Esophagus muscularis mucosa (tissue), 4 donors: ENCODE data around the gene SEM1.

ENCODE experiments used
- CTCF ChIP-seq, 3 experiments: fragments of 200-600 bp in 2 of 3; fragments of 450-650 bp in 1 of 3; sonication (generic) in 2 of 3; IDR thresholded peaks; one replicate each; pipeline ENCODE4 v1.5.1; 2017 to 2019; ENCODE audit warnings: antibody characterized with exemption in 3 of 3, mild to moderate bottlenecking in 2 of 3, moderate library complexity in 1 of 3
- EP300 ChIP-seq: sonication (generic); formaldehyde crosslinking; IDR thresholded peaks from one replicate; pipeline ENCODE4 v1.6.1; 2017; ENCODE audit warnings: antibody characterized with exemption
- POLR2A ChIP-seq: fragments of 450-650 bp; IDR thresholded peaks from one replicate; pipeline ENCODE4 v1.6.1; 2017; ENCODE audit warnings: antibody characterized with exemption, moderate library complexity, mild to moderate bottlenecking, low read depth
- POLR2AphosphoS5 ChIP-seq, 2 donors: sonication (generic); formaldehyde crosslinking; IDR thresholded peaks; one replicate each; pipeline ENCODE4 v1.6.1; 2017; ENCODE audit warnings: antibody characterized with exemption in 2 of 2

- no peak for TF ChIP-seq POLR2A
- TF ChIP-seq EP300, result no peak
- no peak for TF ChIP-seq CTCF (IDR thresholded peaks at IDR 0.05)
- no peak for TF ChIP-seq POLR2AphosphoS5 (IDR thresholded peaks at IDR 0.05)
These were observed 18.5 kb upstream of the SEM1 start for GRCh38 chr7:96728139-96728538.
